T-helper 2 cell treated with Interferon-gamma antibody and Interleukin-4, amounts not matched to agents 5 μg/mL and 100 μg/mL, for 36 hours (primary cell): Measurements from ENCODE around the gene STAT5A.
"Not testable (repeated sequence)": the region's sequence is repeated elsewhere in the genome, so short reads cannot be mapped to it uniquely, and the experiment has no call there.

Source experiments
- DNase-seq: peaks from one replicate; pipeline ENCODE4 v3.0.0; 2021; ENCODE audit warnings: low spot score
- H3K27ac Mint-ChIP-seq: one replicate; pipeline ENCODE4 v1.8.0; 2021; ENCODE audit warnings: mild to moderate bottlenecking, mixed read lengths
- H3K27me3 Mint-ChIP-seq: one replicate; pipeline ENCODE4 v1.8.0; 2021; ENCODE audit warnings: low read depth, mixed read lengths
- H3K36me3 Mint-ChIP-seq: one replicate; pipeline ENCODE4 v1.8.0; 2021; ENCODE audit warnings: low read depth, mixed read lengths
- H3K4me1 Mint-ChIP-seq: one replicate; pipeline ENCODE4 v1.8.0; 2021; ENCODE audit warnings: low read depth, mixed read lengths
- H3K4me3 Mint-ChIP-seq: one replicate; pipeline ENCODE4 v1.8.0; 2022; ENCODE audit warnings: mild to moderate bottlenecking, moderate library complexity, mixed read lengths
- H3K9me3 Mint-ChIP-seq: one replicate; pipeline ENCODE4 v1.8.0; 2021; ENCODE audit warnings: mixed read lengths

The STAT5A gene

GRCh38 chr17:42312035-42312284, 23.7 kb downstream of the STAT5A start:
- peaks cover 51% of the 10 kb centered on the region for H3K4me1 Mint-ChIP-seq
- H3K27ac Mint-ChIP-seq, result peak overlapping the region; percentile 84
- peaks cover 65% of the 10 kb centered on the region for H3K36me3 Mint-ChIP-seq
- H3K4me3 Mint-ChIP-seq, result peak overlapping the region; percentile 62
- H3K27me3 Mint-ChIP-seq, result no peaks in the 10 kb centered on the region
- no peak for DNase-seq
- H3K9me3 Mint-ChIP-seq, result no peaks in the 10 kb centered on the region

GRCh38 chr17:42312285-42313130, 24.2 kb downstream of the STAT5A start:
- H3K9me3 Mint-ChIP-seq, result no peaks in the 10 kb centered on the region
- peak; percentile 79 for DNase-seq
- H3K36me3 Mint-ChIP-seq, result peaks cover 65% of the 10 kb centered on the region
- H3K4me1 Mint-ChIP-seq, result peaks cover 51% of the 10 kb centered on the region
- H3K27ac Mint-ChIP-seq, result peak overlapping the region; percentile 84
- peak overlapping the region; percentile 66 for H3K4me3 Mint-ChIP-seq
- no peaks in the 10 kb centered on the region for H3K27me3 Mint-ChIP-seq

GRCh38 chr17:42313389-42313772, 25.1 kb downstream of the STAT5A start:
- Mint-ChIP-seq H3K27ac (peak overlapping the region; percentile 71), H3K4me1 (peaks cover 51% of the 10 kb centered on the region), H3K9me3 (no peaks in the 10 kb centered on the region), H3K27me3 (no peaks in the 10 kb centered on the region), H3K36me3 (peaks cover 62% of the 10 kb centered on the region), H3K4me3 (no peak overlapping the region)
- no peak for DNase-seq

GRCh38 chr17:42313773-42314566, 25.7 kb downstream of the STAT5A start:
- Mint-ChIP-seq H3K27ac (peak overlapping the region; percentile 71), H3K4me3 (peak overlapping the region; percentile 51), H3K4me1 (peaks cover 51% of the 10 kb centered on the region), H3K9me3 (no peaks in the 10 kb centered on the region), H3K27me3 (no peaks in the 10 kb centered on the region), H3K36me3 (peaks cover 62% of the 10 kb centered on the region)
- DNase-seq, result no peak

- peaks cover 61% of the 10 kb centered on the region for H3K36me3 Mint-ChIP-seq
- no peak for DNase-seq
- no peaks in the 10 kb centered on the region for H3K27me3 Mint-ChIP-seq
- peak overlapping the region; percentile 78 for H3K27ac Mint-ChIP-seq
- H3K4me3 Mint-ChIP-seq, result peak overlapping the region; percentile 63
- H3K4me1 Mint-ChIP-seq, result peaks cover 54% of the 10 kb centered on the region
- H3K9me3 Mint-ChIP-seq, result no peaks in the 10 kb centered on the region
Measured at GRCh38 chr17:42315402-42316156, 27.3 kb downstream of the STAT5A start.

- Mint-ChIP-seq H3K4me3 (no peak overlapping the region), H3K27ac (peak overlapping the region; percentile 2), H3K36me3 (peaks cover 55% of the 10 kb centered on the region), H3K9me3 (no peaks in the 10 kb centered on the region), H3K4me1 (peaks cover 48% of the 10 kb centered on the region), H3K27me3 (no peaks in the 10 kb centered on the region)
- DNase-seq, result no peak
Measured at GRCh38 chr17:42316755-42317154, 28.5 kb downstream of the STAT5A start.

- Mint-ChIP-seq H3K4me1 (peaks cover 48% of the 10 kb centered on the region), H3K27me3 (no peaks in the 10 kb centered on the region), H3K4me3 (no peak overlapping the region), H3K9me3 (no peaks in the 10 kb centered on the region), H3K27ac (peak overlapping the region; percentile 2), H3K36me3 (peaks cover 59% of the 10 kb centered on the region)
- DNase-seq, result no peak
Measured at GRCh38 chr17:42317266-42317845, 29.1 kb downstream of the STAT5A start.

- Mint-ChIP-seq H3K4me1 (peaks cover 53% of the 10 kb centered on the region), H3K36me3 (peaks cover 65% of the 10 kb centered on the region)
- not testable (repeated sequence) for H3K27me3 Mint-ChIP-seq, H3K27ac Mint-ChIP-seq, H3K9me3 Mint-ChIP-seq, H3K4me3 Mint-ChIP-seq, DNase-seq
Measured at GRCh38 chr17:42317967-42318366, 29.7 kb downstream of the STAT5A start.

- Mint-ChIP-seq H3K27ac (peak overlapping the region; percentile 39), H3K36me3 (peaks cover 58% of the 10 kb centered on the region), H3K9me3 (no peaks in the 10 kb centered on the region), H3K4me3 (no peak overlapping the region), H3K4me1 (peaks cover 34% of the 10 kb centered on the region), H3K27me3 (no peaks in the 10 kb centered on the region)
- no peak for DNase-seq
Measured at GRCh38 chr17:42321555-42321954, 33.3 kb downstream of the STAT5A start.

GRCh38 chr17:42322382-42323267, 34.3 kb downstream of the STAT5A start:
- Mint-ChIP-seq H3K4me3 (no peak overlapping the region), H3K27me3 (no peaks in the 10 kb centered on the region), H3K9me3 (no peaks in the 10 kb centered on the region), H3K4me1 (peaks cover 31% of the 10 kb centered on the region), H3K36me3 (peaks cover 56% of the 10 kb centered on the region), H3K27ac (peak overlapping the region; percentile 60)
- peak; percentile 88 for DNase-seq

GRCh38 chr17:42323268-42323773, 35.0 kb downstream of the STAT5A start:
- Mint-ChIP-seq H3K9me3 (no peaks in the 10 kb centered on the region), H3K27ac (peak overlapping the region; percentile 60), H3K36me3 (peaks cover 54% of the 10 kb centered on the region), H3K27me3 (no peaks in the 10 kb centered on the region), H3K4me3 (no peak overlapping the region), H3K4me1 (peaks cover 31% of the 10 kb centered on the region)
- no peak for DNase-seq

- Mint-ChIP-seq H3K4me1 (peaks cover 24% of the 10 kb centered on the region), H3K27ac (no peak overlapping the region), H3K4me3 (no peak overlapping the region), H3K9me3 (no peaks in the 10 kb centered on the region), H3K27me3 (no peaks in the 10 kb centered on the region), H3K36me3 (peaks cover 54% of the 10 kb centered on the region)
- no peak for DNase-seq
Measured at GRCh38 chr17:42325026-42325425, 36.7 kb downstream of the STAT5A start.
